Subcutaneous adipose tissue (tissue), 4 donors: Measurements from ENCODE around the gene CNTNAP5. TPM values are rescaled to one million over a fixed set of nuclear protein-coding genes. Genes with fewer than 3 reads are reported as not detected.

Experiments
- total RNA-seq, 4 donors: library from RNA; depleted of rRNA; stranded (reverse); fragments of >200 nt; gene quantifications; one replicate each; pipeline ENCODE4 v1.1.0, GENCODE V29; 2016
- TF ChIP-seq, protein P1 (sequence below): fragments of 450-650 bp; IDR thresholded peaks from one replicate; pipeline ENCODE4 v1.5.1; 2016; ENCODE audit warnings: low read depth, mild to moderate bottlenecking, control low read depth, antibody characterized with exemption, moderate library complexity

The CNTNAP5 gene
- total RNA-seq, 4 donors from 2014 or later, result not detected

DNA sequence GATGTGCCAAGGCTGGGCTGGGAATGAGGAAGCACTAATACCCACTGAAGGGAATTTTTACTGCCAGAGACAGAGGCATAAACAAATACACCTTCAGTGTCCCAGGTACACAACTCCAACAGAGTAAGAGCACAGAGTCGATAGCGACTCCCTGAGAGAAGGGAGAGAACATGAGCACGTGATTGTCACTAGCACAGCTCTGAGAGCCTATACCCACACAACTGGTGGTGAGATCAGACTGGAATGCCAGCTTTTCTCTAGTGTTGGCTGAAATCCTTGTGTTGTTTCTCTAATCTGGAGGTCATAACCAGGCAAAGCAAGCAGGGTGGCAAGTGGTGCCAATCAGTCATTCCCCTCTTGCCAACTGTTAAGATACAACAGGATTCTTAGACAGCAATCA is 377.2 kb downstream of the CNTNAP5 start:
- TF ChIP-seq, protein P1, sequence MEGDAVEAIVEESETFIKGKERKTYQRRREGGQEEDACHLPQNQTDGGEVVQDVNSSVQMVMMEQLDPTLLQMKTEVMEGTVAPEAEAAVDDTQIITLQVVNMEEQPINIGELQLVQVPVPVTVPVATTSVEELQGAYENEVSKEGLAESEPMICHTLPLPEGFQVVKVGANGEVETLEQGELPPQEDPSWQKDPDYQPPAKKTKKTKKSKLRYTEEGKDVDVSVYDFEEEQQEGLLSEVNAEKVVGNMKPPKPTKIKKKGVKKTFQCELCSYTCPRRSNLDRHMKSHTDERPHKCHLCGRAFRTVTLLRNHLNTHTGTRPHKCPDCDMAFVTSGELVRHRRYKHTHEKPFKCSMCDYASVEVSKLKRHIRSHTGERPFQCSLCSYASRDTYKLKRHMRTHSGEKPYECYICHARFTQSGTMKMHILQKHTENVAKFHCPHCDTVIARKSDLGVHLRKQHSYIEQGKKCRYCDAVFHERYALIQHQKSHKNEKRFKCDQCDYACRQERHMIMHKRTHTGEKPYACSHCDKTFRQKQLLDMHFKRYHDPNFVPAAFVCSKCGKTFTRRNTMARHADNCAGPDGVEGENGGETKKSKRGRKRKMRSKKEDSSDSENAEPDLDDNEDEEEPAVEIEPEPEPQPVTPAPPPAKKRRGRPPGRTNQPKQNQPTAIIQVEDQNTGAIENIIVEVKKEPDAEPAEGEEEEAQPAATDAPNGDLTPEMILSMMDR, result no peak

DNA sequence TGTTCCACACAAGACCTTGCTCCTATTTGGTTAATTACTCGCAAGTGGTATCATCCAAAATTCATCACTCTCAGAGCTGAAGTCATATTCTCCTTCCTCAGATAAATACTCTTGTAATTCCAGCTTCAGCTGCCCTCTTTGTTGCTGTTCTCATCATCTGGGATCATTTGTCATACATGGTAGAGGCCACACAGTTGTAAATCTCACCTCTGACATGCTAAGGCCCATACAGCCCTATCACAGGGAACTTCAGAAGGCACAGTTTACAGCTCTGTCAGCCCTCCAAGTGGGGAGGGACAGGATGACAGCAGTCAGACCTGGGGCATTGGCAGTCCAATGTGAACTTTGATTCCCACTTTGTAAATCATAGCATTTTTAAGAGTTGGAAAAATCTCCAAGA is 399.0 kb downstream of the CNTNAP5 start:
- TF ChIP-seq, protein P1, result no peak

DNA sequence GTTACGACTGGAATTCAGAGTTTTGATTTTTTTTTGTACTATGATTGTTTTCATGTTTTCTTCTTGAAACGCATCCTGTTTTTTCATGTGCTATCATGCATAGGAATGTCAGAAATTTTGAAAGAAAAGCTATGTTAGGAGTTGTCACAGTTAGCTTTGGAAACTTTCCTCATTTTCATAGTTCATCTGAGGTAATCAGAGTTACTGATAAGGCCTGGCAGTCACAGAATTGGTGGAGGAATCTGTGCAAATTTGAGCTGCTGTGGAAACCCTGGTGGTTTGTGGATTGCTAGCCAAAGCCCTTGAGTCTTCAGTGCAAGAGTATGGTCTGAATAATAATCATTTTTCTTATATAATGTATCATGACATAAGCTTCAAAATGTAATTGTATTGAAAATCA is 401.0 kb downstream of the CNTNAP5 start:
- TF ChIP-seq, protein P1, result no peak

DNA sequence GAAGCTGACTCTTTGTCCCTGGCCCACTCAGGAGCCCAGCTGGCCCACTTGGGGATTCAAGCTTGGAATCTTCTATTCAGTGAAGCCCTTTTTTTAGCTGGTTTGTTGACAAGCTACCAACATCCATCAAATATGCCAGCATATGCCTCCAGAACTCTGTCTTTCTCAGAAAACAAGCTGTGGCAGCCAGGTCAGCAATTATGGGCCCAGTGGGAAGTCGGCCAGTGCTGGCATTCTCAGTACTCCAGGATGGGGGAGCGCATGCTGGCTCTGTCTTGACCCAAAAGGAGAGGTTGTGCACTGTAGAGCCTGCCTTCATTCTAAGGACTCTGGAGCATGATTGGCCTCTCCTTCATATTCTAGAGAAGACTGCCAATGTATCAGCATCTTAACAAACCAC is 401.5 kb downstream of the CNTNAP5 start:
- TF ChIP-seq, protein P1, result no peak

DNA sequence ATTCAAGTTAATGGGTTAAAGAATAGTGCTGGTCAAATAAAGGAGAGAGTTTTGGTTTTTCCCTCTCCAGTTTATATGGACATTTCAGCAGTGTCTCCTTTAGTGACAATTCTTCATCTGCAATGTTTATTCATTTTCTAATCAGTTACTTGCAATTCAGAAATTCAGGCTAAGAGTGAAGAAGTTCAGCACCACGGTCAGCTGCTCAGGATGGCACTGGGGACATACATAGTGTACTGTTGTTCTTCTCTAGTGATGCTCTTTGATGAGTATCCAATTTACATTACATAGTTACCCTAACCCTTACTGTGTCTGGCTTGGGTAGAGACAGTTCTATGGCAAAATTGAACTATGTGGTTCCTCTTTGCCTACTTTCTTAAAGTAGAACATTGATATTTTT is 412.7 kb downstream of the CNTNAP5 start:
- TF ChIP-seq, protein P1, result no peak

DNA sequence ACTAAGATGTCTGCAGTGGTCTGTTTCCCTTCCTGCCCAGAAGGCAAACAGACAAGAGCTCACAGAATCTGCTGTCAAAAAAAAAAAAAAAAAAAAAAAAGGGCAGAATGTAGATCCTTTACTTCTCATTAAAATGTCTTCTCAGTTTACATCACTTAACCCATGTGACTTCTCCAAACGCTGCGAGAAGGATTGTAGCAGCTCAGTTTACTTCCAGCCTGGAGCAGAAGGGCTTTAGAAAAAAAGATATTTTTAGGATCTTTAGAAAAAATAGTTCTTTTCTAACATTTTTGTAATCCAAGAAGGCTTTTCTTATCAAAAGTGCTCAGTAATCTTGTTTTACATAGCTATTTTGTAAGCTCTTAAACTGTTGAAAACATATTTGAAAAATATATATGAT is 425.4 kb downstream of the CNTNAP5 start:
- TF ChIP-seq, protein P1, result no peak

DNA sequence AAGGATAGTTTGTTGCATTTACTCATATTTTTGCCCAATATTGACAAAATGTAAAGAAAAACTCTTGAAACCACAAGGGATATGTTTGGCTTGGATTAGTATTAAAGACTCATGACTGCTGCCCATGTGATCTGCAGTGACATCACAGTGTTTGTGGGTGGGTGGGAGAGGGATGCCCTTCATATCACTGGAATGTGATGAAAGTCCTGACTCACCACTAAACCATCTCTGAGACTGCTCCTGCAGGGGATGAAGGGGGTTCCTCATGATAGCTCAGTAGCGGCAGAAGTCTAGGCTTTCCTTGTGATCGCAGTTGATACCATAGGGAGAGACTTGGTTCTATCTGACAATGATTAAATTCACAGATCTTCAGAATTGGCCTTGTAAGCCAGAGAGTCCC is 451.2 kb downstream of the CNTNAP5 start:
- TF ChIP-seq, protein P1, result no peak
